Activated naive CD4-positive, alpha-beta T cell treated with anti-CD3 and anti-CD28 coated beads, Interleukin-2, amount 10 ng/mL, durations not matched to agents 7 days and 5 days (primary cell): Measurements from ENCODE around the gene SARDH.

ENCODE experiments used
- CTCF ChIA-PET: fragments of 350-600 bp; sonication (Branson Sonifier 250); formaldehyde crosslinking; loops from one replicate; lab custom pipeline; 2021; ENCODE audit warnings: antibody characterized with exemption; lab: Charles Lee
- DNase-seq: peaks from one replicate; pipeline ENCODE4 v3.0.0-alpha.2; 2020
- H3K27ac Mint-ChIP-seq: one replicate; pipeline ENCODE4 v1.8.0; 2021; ENCODE audit warnings: mild to moderate bottlenecking, moderate library complexity, mixed read lengths
- H3K27me3 Mint-ChIP-seq: one replicate; pipeline ENCODE4 v1.8.0; 2021; ENCODE audit warnings: mild to moderate bottlenecking, mixed read lengths
- H3K36me3 Mint-ChIP-seq: one replicate; pipeline ENCODE4 v1.8.0; 2021; ENCODE audit warnings: mixed read lengths
- H3K4me1 Mint-ChIP-seq: one replicate; pipeline ENCODE4 v1.8.0; 2021; ENCODE audit warnings: mixed read lengths
- H3K4me3 Mint-ChIP-seq: one replicate; pipeline ENCODE4 v1.8.0; 2021; ENCODE audit warnings: mild to moderate bottlenecking, moderate library complexity, mixed read lengths
- H3K9me3 Mint-ChIP-seq: one replicate; pipeline ENCODE4 v1.8.0; 2021; ENCODE audit warnings: mixed read lengths

The SARDH gene

DNA sequence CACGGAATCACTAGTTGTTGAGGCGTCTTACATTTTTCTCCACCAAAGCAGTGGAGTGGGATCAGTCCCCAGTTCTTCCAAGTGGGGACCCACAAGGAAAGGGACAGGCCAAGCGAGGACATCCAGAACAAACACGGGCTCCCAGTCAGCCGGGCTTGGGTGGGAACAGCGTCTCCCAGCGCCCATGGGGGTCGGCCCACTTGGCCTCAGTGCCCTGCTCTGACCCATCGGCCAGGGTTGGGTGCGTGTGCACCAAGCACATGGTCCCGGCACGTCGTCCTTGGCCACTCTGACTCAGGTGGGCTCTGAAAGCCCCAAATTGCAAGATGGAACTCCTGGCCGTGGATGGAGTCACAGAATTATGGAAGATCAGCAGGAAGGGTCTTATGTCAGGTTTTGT lies 64.1 kb downstream of the SARDH start:
- no peak overlapping the region for H3K27ac Mint-ChIP-seq
- no peaks in the 10 kb centered on the region for H3K27me3 Mint-ChIP-seq
- CTCF ChIA-PET, result no interaction called here
- H3K36me3 Mint-ChIP-seq, result no peaks in the 10 kb centered on the region
- DNase-seq, result no peak
- H3K4me1 Mint-ChIP-seq, result peaks cover 37% of the 10 kb centered on the region
- no peaks in the 10 kb centered on the region for H3K9me3 Mint-ChIP-seq
- no peak overlapping the region for H3K4me3 Mint-ChIP-seq

DNA sequence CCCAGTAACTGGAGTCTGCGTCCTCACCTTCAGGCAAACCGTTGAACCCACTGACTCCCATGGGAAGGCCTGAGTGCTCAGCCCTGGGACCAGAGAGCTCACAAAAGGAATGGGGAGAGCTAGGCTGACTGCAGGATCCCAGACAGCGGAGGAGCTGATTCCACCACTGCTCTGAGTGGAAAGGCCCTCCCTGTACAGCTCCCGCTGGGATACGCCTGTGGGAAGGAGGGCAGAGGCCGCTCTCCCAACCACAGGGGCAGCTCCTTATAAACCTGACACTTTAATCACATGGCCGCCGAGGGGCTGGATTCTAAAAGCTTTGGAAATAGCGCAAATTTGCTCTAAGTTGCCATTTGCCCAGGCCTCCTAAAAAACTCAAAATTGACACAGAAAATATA lies 64.9 kb downstream of the SARDH start:
- Mint-ChIP-seq H3K27ac (no peak overlapping the region), H3K9me3 (no peaks in the 10 kb centered on the region), H3K4me1 (peaks cover 29% of the 10 kb centered on the region), H3K27me3 (no peaks in the 10 kb centered on the region), H3K4me3 (no peak overlapping the region), H3K36me3 (no peaks in the 10 kb centered on the region)
- no peak for DNase-seq
- CTCF ChIA-PET, result no interaction called here

DNA sequence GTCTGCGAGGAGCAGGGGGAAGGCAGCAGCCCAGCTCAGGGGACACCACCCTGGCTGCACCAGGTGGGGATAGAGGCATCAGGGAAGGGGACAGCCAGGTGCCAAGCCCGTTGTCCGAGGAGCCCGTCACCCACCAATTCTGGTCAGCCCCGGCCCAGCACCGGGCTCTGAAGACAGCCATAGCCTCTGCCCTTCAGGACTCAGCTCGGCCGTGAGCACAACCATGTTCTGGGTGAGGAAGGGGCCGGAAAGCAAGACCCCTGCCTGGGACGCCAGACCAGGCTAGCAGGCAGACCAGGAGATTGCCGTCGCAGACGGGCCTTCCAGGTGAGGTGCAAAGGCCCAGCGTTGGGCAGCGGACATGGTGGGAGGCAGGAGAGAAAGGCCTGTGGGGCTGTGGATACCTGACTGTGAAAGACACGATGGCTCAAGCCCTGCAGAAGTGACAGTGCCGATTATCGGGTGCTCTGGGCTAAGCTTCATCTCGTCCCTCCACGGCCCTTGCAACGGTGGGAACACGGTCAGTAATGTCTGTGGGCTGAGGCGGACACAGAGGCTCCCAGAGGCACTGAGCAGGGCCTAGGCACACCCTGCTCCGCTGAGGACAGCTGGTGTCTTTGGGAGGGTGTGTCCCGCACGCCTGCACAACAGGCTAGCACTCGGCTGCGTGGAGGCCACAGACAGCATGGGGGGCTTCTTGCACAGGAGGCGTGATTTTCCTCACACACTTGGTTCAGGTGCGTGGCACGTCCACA lies 65.5 kb downstream of the SARDH start:
- no peaks in the 10 kb centered on the region for H3K36me3 Mint-ChIP-seq
- peaks cover 25% of the 10 kb centered on the region for H3K4me1 Mint-ChIP-seq
- CTCF ChIA-PET, result no interaction called here
- H3K27ac Mint-ChIP-seq, result no peak overlapping the region
- DNase-seq, result no peak
- no peaks in the 10 kb centered on the region for H3K27me3 Mint-ChIP-seq
- H3K4me3 Mint-ChIP-seq, result no peak overlapping the region
- no peaks in the 10 kb centered on the region for H3K9me3 Mint-ChIP-seq

DNA sequence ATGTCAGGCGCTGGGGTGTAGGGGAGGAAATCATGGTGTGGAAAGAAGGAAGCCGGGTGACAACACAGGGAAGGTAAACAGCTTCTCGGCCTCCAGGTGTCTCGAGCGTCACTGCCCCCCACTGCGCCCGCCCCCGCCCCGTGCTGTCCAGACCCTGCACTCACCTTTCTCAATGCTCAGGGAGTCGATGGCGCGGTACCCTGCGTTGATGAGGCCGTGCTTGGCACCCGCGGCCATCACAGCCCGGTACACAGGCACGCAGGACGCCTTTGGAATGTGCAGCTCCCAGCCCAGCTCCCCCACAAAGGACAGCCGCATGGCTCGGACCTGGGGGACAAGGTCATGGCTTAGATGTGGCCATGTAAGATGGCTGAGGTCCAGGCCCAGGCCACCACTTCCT lies 66.8 kb downstream of the SARDH start:
- DNase-seq, result no peak
- Mint-ChIP-seq H3K36me3 (no peaks in the 10 kb centered on the region), H3K27me3 (no peaks in the 10 kb centered on the region), H3K27ac (no peak overlapping the region), H3K4me3 (no peak overlapping the region), H3K4me1 (peaks cover 12% of the 10 kb centered on the region), H3K9me3 (no peaks in the 10 kb centered on the region)
- CTCF ChIA-PET, result interaction anchor here (1.3 kb wide), 1 partner anchor 53 kb away, joined by 3 read pairs; no protein-coding TSS in a partner anchor

DNA sequence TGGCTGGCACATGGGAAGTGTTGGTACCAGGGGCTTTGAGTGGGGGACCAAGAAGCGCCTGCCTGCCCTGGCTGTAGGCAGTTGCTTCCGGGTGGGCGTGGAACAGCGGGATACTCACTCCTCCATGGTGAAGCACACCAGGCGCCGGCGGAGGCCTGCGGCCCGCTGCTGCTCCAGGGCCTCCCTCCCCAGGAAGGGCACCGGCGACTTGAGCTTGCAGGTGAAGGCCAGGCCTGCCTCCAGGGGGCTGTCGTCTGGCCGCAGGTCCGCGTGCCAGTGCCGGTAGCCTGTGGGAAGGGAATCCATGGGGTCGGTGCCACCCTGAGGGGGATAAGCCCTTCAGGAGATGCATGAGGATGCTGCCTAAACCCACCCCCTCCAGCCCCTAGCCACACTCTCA lies 67.7 kb downstream of the SARDH start:
- Mint-ChIP-seq H3K4me3 (no peak overlapping the region), H3K27me3 (no peaks in the 10 kb centered on the region), H3K27ac (no peak overlapping the region), H3K4me1 (peaks cover 3% of the 10 kb centered on the region), H3K36me3 (no peaks in the 10 kb centered on the region), H3K9me3 (no peaks in the 10 kb centered on the region)
- CTCF ChIA-PET, result interaction anchor here (1.3 kb wide), 1 partner anchor 54 kb away, joined by 3 read pairs; no protein-coding TSS in a partner anchor
- no peak for DNase-seq

DNA sequence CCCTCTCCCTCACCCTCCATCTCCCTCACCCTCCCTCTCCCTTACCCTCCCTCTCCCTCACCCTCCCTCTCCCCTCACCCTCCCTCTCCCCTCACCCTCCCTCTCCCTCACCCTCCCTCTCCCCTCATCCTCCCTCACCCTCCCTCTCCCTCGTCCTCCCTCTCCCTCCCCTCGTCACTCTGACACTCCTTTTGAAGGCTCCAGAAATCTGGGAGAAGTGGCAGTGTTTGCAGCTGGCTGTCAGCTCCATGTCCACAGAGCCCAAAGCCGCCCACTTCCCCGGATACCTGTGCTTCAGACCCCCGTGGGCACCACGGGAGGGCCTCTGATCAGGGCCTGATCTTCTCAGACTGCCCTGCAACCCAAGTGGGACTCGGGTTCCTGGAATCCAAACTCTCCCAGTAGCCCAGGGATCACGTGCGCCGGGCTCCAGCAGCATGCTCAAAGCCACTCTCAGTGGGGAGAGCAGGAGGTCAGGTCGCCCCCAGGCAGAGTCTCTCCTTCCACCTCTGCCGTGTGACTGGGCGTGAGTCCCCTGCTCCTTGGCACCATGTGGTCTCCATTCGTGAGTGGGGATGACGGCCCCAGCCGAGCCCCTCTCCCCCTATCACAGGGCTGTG lies 68.9 kb downstream of the SARDH start:
- Mint-ChIP-seq H3K4me3 (no peak overlapping the region), H3K4me1 (no peaks in the 10 kb centered on the region), H3K27ac (no peak overlapping the region), H3K9me3 (no peaks in the 10 kb centered on the region), H3K27me3 (no peaks in the 10 kb centered on the region), H3K36me3 (no peaks in the 10 kb centered on the region)
- CTCF ChIA-PET, result no interaction called here
- DNase-seq, result no peak

DNA sequence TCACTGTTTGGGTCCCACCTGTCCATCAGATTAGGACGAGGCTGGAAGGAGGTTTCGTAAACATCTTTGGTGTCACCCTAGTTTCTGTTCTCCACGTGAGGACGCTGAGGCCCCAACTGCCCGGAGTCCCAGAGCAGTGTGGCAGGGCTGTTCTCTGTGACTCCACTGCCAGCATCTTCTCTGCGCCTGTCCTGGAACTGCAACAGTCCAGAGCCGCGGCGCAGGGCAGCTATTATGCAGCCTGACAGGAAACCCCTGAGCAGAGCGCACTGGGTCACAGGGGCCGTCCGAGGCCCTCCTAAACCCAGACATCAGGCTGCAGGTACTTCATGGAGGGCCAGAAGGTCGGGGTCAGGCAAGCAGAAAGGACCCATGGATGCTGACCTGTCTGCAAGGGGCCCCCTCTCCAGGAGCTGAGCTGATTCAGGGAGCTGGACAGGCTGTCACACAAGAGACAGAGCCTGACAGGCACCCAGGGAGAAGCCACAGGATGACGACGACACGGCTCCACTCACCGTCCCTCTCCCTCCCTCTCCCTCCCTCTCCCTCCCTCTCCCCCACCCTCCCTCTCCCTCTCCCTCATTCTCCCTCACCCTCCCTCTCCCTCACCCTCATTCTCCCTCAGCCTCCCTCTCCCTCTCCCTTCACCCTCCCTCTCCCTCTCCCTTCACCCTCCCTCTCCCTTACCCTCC lies 70.2 kb downstream of the SARDH start:
- no peaks in the 10 kb centered on the region for H3K9me3 Mint-ChIP-seq
- no peak for DNase-seq
- H3K4me3 Mint-ChIP-seq, result no peak overlapping the region
- no peak overlapping the region for H3K27ac Mint-ChIP-seq
- H3K27me3 Mint-ChIP-seq, result no peaks in the 10 kb centered on the region
- H3K36me3 Mint-ChIP-seq, result no peaks in the 10 kb centered on the region
- CTCF ChIA-PET, result no interaction called here
- no peaks in the 10 kb centered on the region for H3K4me1 Mint-ChIP-seq

DNA sequence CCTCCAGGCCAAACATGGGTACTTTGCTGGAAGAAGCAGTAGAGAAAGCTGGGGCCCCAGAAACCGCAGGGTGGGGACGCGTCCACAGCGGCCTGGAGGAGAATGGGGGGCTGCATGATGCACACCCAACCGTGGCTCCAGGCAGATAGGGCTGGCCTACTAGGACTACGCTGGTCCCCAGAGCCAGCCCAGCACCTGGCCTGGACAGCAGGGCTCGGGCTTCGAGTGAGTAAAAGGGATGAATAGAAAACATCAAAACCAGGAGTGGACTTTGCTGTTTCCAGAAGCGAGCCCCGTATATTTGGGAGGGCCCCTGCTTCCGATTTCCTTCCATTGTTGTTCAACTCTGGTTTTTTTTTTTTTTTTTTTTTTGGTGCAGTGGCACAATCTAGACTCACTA lies 71.3 kb downstream of the SARDH start:
- H3K4me1 Mint-ChIP-seq, result no peaks in the 10 kb centered on the region
- no peak overlapping the region for H3K4me3 Mint-ChIP-seq
- no peaks in the 10 kb centered on the region for H3K36me3 Mint-ChIP-seq
- peaks cover 4% of the 10 kb centered on the region for H3K27me3 Mint-ChIP-seq
- H3K27ac Mint-ChIP-seq, result no peak overlapping the region
- DNase-seq, result no peak
- CTCF ChIA-PET, result no interaction called here
- H3K9me3 Mint-ChIP-seq, result no peaks in the 10 kb centered on the region

DNA sequence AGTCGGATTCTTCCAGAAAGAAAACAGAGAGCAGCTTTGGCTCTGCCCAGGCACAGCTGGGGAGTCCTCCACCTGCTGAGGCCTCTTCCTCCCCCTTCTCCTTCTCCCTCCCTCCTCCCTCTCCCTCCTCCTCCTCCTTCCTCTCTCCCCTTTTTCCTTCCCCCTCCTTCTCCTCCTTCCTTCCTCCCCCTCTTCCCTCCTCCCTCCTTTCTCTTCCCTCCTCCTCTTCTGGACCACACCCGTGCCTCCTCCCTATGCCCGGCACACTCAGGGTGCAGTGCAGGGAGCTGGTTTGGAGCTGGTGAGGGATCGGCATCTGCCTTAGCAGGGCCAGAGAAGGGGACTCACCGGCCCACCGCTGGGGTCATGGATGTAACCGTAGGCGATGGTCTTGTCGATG lies 71.8 kb downstream of the SARDH start:
- no peaks in the 10 kb centered on the region for H3K9me3 Mint-ChIP-seq
- CTCF ChIA-PET, result no interaction called here
- H3K4me1 Mint-ChIP-seq, result no peaks in the 10 kb centered on the region
- no peak for DNase-seq
- H3K36me3 Mint-ChIP-seq, result no peaks in the 10 kb centered on the region
- H3K27me3 Mint-ChIP-seq, result peaks cover 5% of the 10 kb centered on the region
- H3K27ac Mint-ChIP-seq, result no peak overlapping the region
- H3K4me3 Mint-ChIP-seq, result no peak overlapping the region

DNA sequence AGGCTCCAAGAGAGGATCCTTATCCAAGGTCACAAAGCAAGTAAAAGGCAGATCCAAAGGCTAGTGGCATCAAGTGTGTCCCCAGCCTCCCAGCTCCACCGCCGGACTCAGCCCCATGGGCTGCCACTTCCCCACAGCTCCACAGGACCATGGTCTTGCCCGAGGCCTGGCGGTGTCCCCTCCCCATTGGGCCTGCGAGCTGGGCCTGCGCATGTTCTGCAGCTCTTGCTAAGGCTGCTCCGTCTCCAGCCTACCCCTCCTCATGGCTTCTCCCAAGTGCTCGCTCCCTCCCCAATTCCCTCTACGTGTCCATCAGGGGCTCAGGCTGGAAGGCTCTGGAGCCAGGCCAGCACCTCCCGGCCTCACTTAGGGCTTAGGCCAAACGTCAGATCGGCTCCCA lies 72.6 kb downstream of the SARDH start:
- Mint-ChIP-seq H3K4me3 (no peak overlapping the region), H3K27me3 (peaks cover 6% of the 10 kb centered on the region), H3K4me1 (no peaks in the 10 kb centered on the region), H3K27ac (no peak overlapping the region), H3K9me3 (no peaks in the 10 kb centered on the region), H3K36me3 (no peaks in the 10 kb centered on the region)
- CTCF ChIA-PET, result no interaction called here
- DNase-seq, result no peak

DNA sequence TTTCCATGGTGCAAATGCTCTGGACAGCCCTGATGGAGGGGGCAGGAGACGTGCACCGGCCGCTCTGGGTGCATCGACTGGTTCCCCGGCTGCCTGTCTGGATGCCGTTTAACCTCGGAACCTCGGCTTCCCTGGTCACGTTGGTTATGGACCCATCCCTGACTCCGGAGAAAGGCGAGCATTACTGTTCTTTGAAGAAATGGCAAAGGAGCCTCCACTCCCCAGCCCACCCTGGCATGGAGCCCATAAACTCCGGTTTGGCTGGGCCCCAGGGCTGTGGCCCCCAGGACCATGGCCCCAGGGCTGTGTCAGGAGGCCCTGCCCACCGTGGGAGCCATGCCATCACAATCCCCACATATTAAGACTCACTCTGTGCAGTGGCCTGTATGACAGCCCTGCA lies 73.1 kb downstream of the SARDH start:
- CTCF ChIA-PET, result no interaction called here
- Mint-ChIP-seq H3K36me3 (no peaks in the 10 kb centered on the region), H3K9me3 (no peaks in the 10 kb centered on the region)

DNA sequence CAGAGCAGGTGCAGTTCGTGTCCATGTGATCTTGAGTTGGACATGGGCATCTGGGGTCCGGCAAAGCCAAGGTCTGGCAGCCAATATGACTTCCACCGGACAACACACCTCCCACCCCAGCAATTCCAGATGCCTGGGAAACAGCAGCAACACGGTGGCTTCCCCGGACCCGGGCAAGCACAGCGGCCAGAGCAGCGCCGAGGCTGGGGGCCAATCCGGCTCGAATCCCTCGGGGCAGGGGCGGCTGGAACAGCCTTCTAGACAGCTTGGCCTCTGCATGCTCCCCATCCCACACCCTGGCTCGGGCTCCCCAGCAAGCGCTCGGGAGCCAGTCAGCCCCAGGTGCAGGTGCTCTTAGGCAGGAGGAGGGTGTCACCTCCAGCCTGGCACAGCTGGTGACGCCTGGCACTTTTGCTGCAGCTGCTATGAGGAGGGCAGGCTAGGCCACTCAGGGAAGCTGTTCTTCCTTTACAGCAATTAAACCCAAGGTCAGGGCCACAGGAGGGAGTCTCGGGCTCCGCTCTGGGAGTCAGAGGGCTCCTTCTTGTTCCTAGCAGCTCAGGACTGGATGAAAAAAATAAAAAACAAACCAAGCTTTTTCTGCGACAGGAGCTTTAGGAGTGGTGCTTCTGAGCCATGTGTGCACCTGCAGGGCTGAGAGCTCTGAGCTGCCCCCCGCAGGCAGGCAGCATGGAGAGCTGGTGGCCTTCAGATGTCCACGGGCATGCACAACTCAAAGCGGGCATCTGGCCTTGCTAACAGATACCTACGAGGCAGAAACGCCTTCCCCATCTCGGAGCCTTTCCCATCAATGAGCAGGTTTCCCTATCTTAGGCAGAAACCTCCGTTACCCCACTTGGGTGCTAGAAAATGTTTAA lies 73.7 kb downstream of the SARDH start:
- no peak overlapping the region for H3K27ac Mint-ChIP-seq
- peaks cover 17% of the 10 kb centered on the region for H3K27me3 Mint-ChIP-seq
- H3K36me3 Mint-ChIP-seq, result no peaks in the 10 kb centered on the region
- no peak for DNase-seq
- CTCF ChIA-PET, result interaction anchor here (0.8 kb wide), 1 partner anchor 37 kb away, joined by 3 read pairs; no protein-coding TSS in a partner anchor
- H3K9me3 Mint-ChIP-seq, result no peaks in the 10 kb centered on the region
- peaks cover 2% of the 10 kb centered on the region for H3K4me1 Mint-ChIP-seq
- H3K4me3 Mint-ChIP-seq, result no peak overlapping the region

More for the DNA sequence above, 73.1 kb downstream of the SARDH start:
- Mint-ChIP-seq H3K27ac (no peak overlapping the region), H3K27me3 (peaks cover 11% of the 10 kb centered on the region), H3K4me3 (no peak overlapping the region), H3K4me1 (no peaks in the 10 kb centered on the region)
- DNase-seq, result no peak

DNA sequence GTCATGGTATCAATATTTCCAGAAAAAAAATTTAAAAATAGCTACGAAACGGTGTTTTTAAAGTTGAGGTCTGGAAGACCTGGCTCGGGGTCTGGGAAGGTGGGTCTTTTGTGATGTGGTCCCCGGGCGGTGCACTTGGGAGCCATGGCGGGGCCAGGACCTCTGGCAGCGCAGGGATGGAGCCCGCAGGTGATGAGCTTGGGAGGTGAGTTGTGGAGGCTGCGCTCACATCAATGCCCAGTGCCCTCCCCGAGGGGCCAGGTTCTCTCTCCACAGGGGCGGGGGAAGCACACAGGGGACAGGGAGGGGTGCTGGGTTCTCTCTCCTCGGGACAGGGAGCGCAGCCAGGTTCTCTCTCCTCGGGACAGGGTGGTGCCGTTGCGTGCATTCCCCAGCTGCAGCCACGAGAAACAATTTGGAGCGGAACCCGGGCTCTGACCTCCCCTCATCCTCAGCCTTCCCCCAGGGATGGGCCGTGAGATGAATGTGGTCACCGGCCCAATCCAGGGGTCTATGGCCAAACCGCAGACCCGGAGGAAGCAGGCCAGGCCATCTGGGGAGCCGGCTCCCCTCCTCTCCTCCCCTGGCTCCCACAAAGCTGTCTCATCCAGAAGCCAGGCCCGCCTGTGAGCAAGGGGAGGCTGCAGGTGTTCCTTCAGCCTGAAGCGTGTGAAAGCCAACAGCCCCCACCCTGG lies 76.2 kb downstream of the SARDH start:
- H3K27me3 Mint-ChIP-seq, result peaks cover 42% of the 10 kb centered on the region
- CTCF ChIA-PET, result interaction anchor here (0.8 kb wide), 1 partner anchor 15 kb away, joined by 3 read pairs; no protein-coding TSS in a partner anchor
- no peak overlapping the region for H3K4me3 Mint-ChIP-seq
- DNase-seq, result no peak
- no peaks in the 10 kb centered on the region for H3K36me3 Mint-ChIP-seq
- peaks cover 10% of the 10 kb centered on the region for H3K4me1 Mint-ChIP-seq
- no peak overlapping the region for H3K27ac Mint-ChIP-seq
- H3K9me3 Mint-ChIP-seq, result no peaks in the 10 kb centered on the region
